ENCODE measurements around the gene LAMTOR3. TPM values are rescaled to one million over a fixed set of nuclear protein-coding genes. Genes with fewer than 3 reads are reported as not detected.
"Not testable (repeated sequence)": the region's sequence is repeated elsewhere in the genome, so short reads cannot be mapped to it uniquely, and the experiment has no call there.

Gene LAMTOR3
- total RNA-seq, 1 donor from 2014 or later = 35.2 TPM

GRCh38 chr4:99830051-99830450 lies 64.2 kb downstream of the LAMTOR3 start:
- DNase-seq = not testable (repeated sequence)

GRCh38 chr4:99828477-99828876 lies 65.8 kb downstream of the LAMTOR3 start:
- DNase-seq = no peak

Other genes starting within 250 kb of the LAMTOR3 start
- gene C4orf54, start 236.6 kb downstream of the LAMTOR3 start, total RNA-seq = 243 TPM
- 10.5 TPM for gene DAPP1, start 77.6 kb downstream of the LAMTOR3 start, total RNA-seq
- 40.5 TPM for gene DNAJB14, start 52.2 kb upstream of the LAMTOR3 start, total RNA-seq
- gene H2AZ1, start 55.8 kb upstream of the LAMTOR3 start, total RNA-seq = 124 TPM

All from tongue (tissue), 2 donors.